Ascending aorta (tissue), 2 donors: ENCODE results near the gene TSNAX. TPM values are rescaled to one million over a fixed set of nuclear protein-coding genes. Genes with fewer than 3 reads are reported as not detected.
A peak's percentile ranks its signal among the peaks of the same experiment; 100 is the strongest.

Source experiments
- DNase-seq, 2 donors: peaks; one replicate each; pipeline ENCODE4 v3.0.0-alpha.2; 2019; ENCODE audit warnings: low spot score in 2 of 2
- H3K27ac ChIP-seq, 2 donors: fragments of 200-600 bp; sonication (generic); one replicate each; pipeline ENCODE4 v1.5.1; 2016 to 2017; ENCODE audit warnings: mild to moderate bottlenecking in 1 of 2
- H3K27me3 ChIP-seq: fragments of 200-600 bp; sonication (generic); one replicate; pipeline ENCODE4 v1.5.1; 2017
- H3K36me3 ChIP-seq, 2 donors: fragments of 200-600 bp; sonication (generic); one replicate each; pipeline ENCODE4 v1.5.1; 2016
- H3K4me1 ChIP-seq, 2 donors: fragments of 200-600 bp; sonication (generic); one replicate each; pipeline ENCODE4 v1.5.1; 2016 to 2017; ENCODE audit warnings: mild to moderate bottlenecking in 1 of 2
- H3K4me3 ChIP-seq, 2 donors: fragments of 200-600 bp; sonication (generic); one replicate each; pipeline ENCODE4 v1.5.1; 2016 to 2017; ENCODE audit warnings: mild to moderate bottlenecking in 1 of 2
- H3K9me3 ChIP-seq, 2 donors: fragments of 200-600 bp; sonication (generic); one replicate each; pipeline ENCODE4 v1.5.1; 2016
- CTCF ChIP-seq, 3 experiments: fragments of 200-600 bp in 2 of 3; fragments of 450-650 bp in 1 of 3; sonication (generic) in 2 of 3; IDR thresholded peaks; one replicate each; pipeline ENCODE4 v1.5.1; 2016 to 2019; ENCODE audit warnings: antibody characterized with exemption in 3 of 3, mild to moderate bottlenecking in 1 of 3, moderate library complexity in 1 of 3
- intact Hi-C: fragments of 100-400 bp; cut with DNase I; formaldehyde crosslinking; loops from one replicate; pipeline ENCODE4 v1.15.1; 2023
- total RNA-seq: library from RNA; depleted of rRNA; stranded (reverse); fragments of >200 nt; gene quantifications from one replicate; pipeline ENCODE4 v1.1.0, GENCODE V29; 2016

TSNAX gene
- total RNA-seq, 1 donor from 2014 or later, result 15.0 TPM

GRCh38 chr1:231522038-231522437, 6.4 kb upstream of the TSNAX start:
- DNase-seq, result no peak
- H3K36me3 ChIP-seq, result no peaks in the 10 kb centered on the region
- intact Hi-C loops, result loop anchor here (10.0 kb wide), 1 partner anchor 657 kb away; the partner anchor contains the start of gene C1orf198
- no peaks in the 10 kb centered on the region for H3K4me1 ChIP-seq
- H3K27ac ChIP-seq, result no peak overlapping the region
- no peaks in the 10 kb centered on the region for H3K9me3 ChIP-seq
- no peak overlapping the region for H3K4me3 ChIP-seq
- no peak for TF ChIP-seq CTCF (IDR thresholded peaks at IDR 0.05)
- no peaks in the 10 kb centered on the region for H3K27me3 ChIP-seq

GRCh38 chr1:231522931-231523642, 5.4 kb upstream of the TSNAX start:
- Histone ChIP-seq H3K27ac (no peak overlapping the region), H3K27me3 (no peaks in the 10 kb centered on the region), H3K4me3 (no peak overlapping the region), H3K36me3 (no peaks in the 10 kb centered on the region), H3K9me3 (no peaks in the 10 kb centered on the region), H3K4me1 (peaks cover 0 to 5% of the 10 kb centered on the region in 2 donors)
- intact Hi-C loops, result loop anchor here (10.0 kb wide), 1 partner anchor 658 kb away; the partner anchor contains the start of gene C1orf198
- no peak for TF ChIP-seq CTCF (IDR thresholded peaks at IDR 0.05)
- DNase-seq, result no peak

GRCh38 chr1:231523816-231524215, 4.7 kb upstream of the TSNAX start:
- no peak for TF ChIP-seq CTCF (IDR thresholded peaks at IDR 0.05)
- Histone ChIP-seq H3K27me3 (no peaks in the 10 kb centered on the region), H3K9me3 (no peaks in the 10 kb centered on the region), H3K4me1 (peaks cover 0 to 5% of the 10 kb centered on the region in 2 donors), H3K4me3 (no peak overlapping the region), H3K36me3 (no peaks in the 10 kb centered on the region), H3K27ac (no peak overlapping the region)
- no peak for DNase-seq
- intact Hi-C loops, result loop anchor here (10.0 kb wide), 1 partner anchor 659 kb away; the partner anchor contains the start of gene C1orf198

- Histone ChIP-seq H3K4me1 (peaks cover 0 to 20% of the 10 kb centered on the region in 2 donors), H3K27me3 (no peaks in the 10 kb centered on the region), H3K9me3 (no peaks in the 10 kb centered on the region), H3K4me3 (no peak overlapping the region), H3K27ac (no peak overlapping the region), H3K36me3 (peaks cover 0 to 8% of the 10 kb centered on the region in 2 donors)
- intact Hi-C loops, result loop anchor here (5.0 to 10.0 kb wide), 2 partner anchors 76 to 662 kb away; partner anchors contain the start of gene C1orf198
- no peak for TF ChIP-seq CTCF (IDR thresholded peaks at IDR 0.05)
- no peak for DNase-seq
Observed at GRCh38 chr1:231526536-231526935, 1.9 kb upstream of the TSNAX start.

- peak overlapping the region; percentile 81 to 95 for H3K4me3 ChIP-seq
- intact Hi-C loops, result loop anchor here (1.0 to 10.0 kb wide), 7 partner anchors 75 to 663 kb away; partner anchors contain the start of genes C1orf198, EGLN1, EXOC8 and GNPAT
- no peaks in the 10 kb centered on the region for H3K27me3 ChIP-seq
- TF ChIP-seq CTCF (IDR thresholded peaks at IDR 0.05), result no peak
- H3K9me3 ChIP-seq, result no peaks in the 10 kb centered on the region
- H3K27ac ChIP-seq, result peak overlapping the region; percentile 85 to 98
- H3K36me3 ChIP-seq, result peaks cover 0 to 8% of the 10 kb centered on the region in 2 donors
- peaks cover 0 to 20% of the 10 kb centered on the region in 2 donors for H3K4me1 ChIP-seq
- DNase-seq, result no peak
Observed at GRCh38 chr1:231527586-231528171, 790 bp upstream of the TSNAX start.
